GM12864 (cell line): ENCODE data around the gene LGI4.

Source experiments
- DNase-seq: peaks from one replicate; pipeline ENCODE4 v3.0.0-alpha.2; 2011; ENCODE audit warnings: low read depth
- H3K4me3 ChIP-seq: 2 replicates; pipeline ENCODE4 v1.5.1; 2011; ENCODE audit warnings: mild to moderate bottlenecking, low read depth, low read length, control low read depth
- TF ChIP-seq, protein P1 (sequence below): IDR thresholded peaks from 2 replicates; pipeline ENCODE4 v1.5.1; 2011; ENCODE audit warnings: low read depth, mild to moderate bottlenecking, moderate library complexity, low read length, control low read depth, inconsistent platforms; ENCODE audit errors: missing control alignments

Gene LGI4

DNA sequence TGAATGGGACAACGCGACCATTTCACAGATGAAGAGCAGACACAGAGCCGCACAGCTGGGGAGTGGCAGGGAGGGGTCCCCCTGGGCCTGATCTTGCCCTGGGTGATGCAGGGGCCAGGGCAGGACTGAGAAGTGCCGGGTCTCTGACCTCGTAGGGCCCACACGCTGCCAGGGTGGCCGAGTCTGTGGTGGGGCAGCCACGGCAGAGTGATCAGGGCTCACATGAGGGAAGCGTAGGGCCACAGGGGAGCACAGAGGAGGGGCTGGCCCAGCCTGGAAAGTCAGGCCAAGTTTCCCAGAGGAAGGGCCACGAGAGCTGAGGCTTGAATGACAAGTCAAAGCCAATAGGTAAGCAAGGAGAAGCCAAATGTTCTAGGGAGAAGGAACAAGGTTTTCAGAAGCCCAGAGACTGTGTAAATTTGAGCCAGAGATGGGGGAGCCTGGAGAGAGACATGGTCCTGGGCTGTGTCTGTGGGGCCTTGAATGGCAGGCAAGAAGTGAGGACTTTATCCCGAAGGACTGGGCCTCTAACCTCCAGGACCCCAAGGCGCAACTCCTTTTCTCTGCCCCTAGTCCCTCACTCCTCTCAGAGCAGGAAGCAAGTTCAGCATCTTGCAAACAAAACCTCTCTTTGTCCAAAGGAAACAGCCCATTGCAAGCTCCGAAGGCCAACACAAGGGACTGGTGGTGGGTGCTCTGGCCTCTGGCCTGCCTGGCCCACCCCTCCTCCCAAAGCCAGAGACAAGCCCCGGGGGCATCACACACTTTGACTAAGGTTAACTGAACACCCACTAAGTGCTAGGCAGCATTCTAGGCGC is 51.0 kb downstream of the LGI4 start:
- no peak for DNase-seq
- H3K4me3 ChIP-seq = no peak overlapping the region
- TF ChIP-seq, protein P1, sequence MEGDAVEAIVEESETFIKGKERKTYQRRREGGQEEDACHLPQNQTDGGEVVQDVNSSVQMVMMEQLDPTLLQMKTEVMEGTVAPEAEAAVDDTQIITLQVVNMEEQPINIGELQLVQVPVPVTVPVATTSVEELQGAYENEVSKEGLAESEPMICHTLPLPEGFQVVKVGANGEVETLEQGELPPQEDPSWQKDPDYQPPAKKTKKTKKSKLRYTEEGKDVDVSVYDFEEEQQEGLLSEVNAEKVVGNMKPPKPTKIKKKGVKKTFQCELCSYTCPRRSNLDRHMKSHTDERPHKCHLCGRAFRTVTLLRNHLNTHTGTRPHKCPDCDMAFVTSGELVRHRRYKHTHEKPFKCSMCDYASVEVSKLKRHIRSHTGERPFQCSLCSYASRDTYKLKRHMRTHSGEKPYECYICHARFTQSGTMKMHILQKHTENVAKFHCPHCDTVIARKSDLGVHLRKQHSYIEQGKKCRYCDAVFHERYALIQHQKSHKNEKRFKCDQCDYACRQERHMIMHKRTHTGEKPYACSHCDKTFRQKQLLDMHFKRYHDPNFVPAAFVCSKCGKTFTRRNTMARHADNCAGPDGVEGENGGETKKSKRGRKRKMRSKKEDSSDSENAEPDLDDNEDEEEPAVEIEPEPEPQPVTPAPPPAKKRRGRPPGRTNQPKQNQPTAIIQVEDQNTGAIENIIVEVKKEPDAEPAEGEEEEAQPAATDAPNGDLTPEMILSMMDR = no peak

DNA sequence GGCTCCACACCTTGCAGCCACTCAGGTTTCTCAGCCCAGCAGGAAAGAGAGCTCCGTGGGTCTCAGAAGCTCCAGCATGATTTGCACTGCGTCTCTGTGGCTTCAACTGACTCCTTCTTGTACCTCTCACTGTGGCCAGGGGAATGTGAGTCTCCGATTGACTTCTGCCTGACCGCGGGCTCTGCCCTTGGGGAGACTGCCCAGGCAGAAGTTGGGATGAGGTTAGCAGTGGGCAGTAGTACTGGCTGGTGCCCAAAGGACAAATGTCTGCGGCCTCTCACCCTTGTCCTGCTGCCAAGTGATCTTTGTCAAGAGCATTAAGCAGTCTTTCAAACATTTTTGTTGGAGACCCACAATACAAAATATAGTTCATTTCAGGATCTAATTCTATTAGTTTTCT is 53.7 kb downstream of the LGI4 start:
- DNase-seq = no peak
- no peak overlapping the region for H3K4me3 ChIP-seq
- TF ChIP-seq, protein P1 = no peak

GRCh38 chr19:35080613-35081170 is 54.2 kb downstream of the LGI4 start:
- no peak overlapping the region for H3K4me3 ChIP-seq
- no peak for DNase-seq
- TF ChIP-seq, protein P1 = no peak

GRCh38 chr19:35079826-35080225 is 55.0 kb downstream of the LGI4 start:
- DNase-seq = no peak
- TF ChIP-seq, protein P1 = no peak
- H3K4me3 ChIP-seq = no peak overlapping the region

DNA sequence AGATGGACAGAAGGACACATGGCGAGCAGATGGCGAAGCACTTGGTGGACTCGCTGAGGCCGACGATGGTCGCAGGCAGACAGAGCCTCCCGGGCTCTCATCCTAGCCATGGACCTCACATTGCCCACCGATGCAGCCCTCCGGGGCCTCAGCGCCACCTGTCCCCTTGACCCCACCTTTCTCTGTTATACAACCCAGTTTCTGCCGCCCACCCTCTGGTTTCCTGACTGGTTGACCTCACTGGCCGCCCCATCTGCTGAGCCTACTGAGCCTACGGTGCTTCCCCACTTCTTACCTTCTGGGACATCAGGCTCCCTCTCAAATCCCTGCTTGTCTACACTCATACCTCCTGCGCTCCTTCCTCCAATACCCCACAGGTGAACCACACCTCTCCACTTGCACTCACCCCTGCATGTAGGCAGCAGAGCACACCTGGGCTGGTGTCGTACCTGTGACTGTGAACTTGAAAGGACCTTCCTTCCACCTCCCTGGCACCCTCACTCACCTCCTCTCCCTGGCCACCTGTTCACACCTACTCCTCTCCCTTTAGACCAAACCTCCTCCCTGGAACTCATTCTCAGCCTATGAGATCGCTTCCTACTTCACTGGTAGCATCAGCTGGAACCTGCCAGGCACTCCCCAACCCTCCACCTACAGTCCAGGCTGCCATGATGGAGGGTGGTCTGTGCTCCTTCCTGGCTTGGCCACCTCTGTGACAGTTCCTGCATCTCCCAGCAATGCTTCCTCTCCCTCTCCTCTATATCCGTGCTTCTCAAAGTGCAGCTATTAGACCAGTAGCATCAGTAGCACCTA is 57.2 kb downstream of the LGI4 start:
- H3K4me3 ChIP-seq = no peak overlapping the region
- TF ChIP-seq, protein P1 = no peak
- no peak for DNase-seq

GRCh38 chr19:35076657-35077056 is 58.2 kb downstream of the LGI4 start:
- no peak overlapping the region for H3K4me3 ChIP-seq
- TF ChIP-seq, protein P1 = no peak
- DNase-seq = no peak
